ENCODE measurements around the gene KRTAP4-4.

DNA sequence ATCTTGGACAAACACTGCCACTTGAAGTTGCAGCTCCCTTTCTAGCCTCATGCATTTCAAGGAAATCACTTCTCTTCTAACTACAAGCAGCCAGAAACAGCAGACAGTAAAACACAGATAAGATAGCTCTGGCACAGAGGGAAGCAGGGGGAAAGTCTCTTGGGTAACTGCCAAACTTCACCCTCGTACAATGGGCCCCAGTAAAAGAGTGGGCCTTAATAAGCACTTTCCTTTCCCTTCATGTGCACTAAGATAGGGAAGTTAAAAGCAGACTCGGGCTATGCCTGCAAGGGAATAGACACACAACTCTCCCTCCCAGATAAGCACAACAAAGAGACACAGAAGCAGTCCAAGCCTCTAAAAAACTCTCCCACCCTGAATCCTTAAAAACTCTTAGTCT is 6.7 kb downstream of the KRTAP4-4 start:
- TF ChIP-seq POLR2A (IDR thresholded peaks at IDR 0.05; ENCODE audit: low read length), result no peak
- TF ChIP-seq GATA1 (IDR thresholded peaks at IDR 0.05; ENCODE audit: low read depth, low read length), result no peak

Measured in erythroblast (primary cell).